ENCODE data around the gene SERPING1. TPM values are rescaled to one million over a fixed set of nuclear protein-coding genes. Genes with fewer than 3 reads are reported as not detected.

SERPING1 gene
- total RNA-seq, 1 experiment from 2014 or later: not detected

DNA sequence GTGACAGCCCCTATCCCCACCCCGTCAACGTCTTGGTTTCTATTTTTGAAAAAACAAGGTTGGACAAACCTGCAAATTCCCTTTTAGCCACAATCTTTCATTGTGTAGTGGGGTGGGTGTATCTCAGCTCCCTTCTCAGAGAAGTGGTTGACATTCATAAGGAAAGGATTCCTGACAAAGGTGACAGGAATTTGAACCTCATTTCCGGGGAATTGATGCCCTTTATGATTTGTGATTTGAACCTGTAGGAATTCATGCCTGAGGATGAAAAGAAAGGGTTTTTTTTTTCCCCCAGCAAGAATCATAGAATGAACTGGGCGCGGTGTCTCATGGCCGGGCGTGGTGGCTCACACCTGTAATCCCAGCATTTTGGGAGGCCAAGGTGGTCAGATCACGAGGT is 37.8 kb downstream of the SERPING1 start:
- H3K9me3 ChIP-seq (ENCODE audit: low read length): no peaks in the 10 kb centered on the region
- no peaks in the 10 kb centered on the region for H4K20me1 ChIP-seq (ENCODE audit: insufficient read depth, low read depth, low read length)
- no peaks in the 10 kb centered on the region for H3K36me3 ChIP-seq (ENCODE audit: insufficient read depth, low read length)
- H3K4me1 ChIP-seq (ENCODE audit: low read length): peaks cover 3% of the 10 kb centered on the region; the same call in 1 of the 2 replicates
- H3K9ac ChIP-seq (ENCODE audit: low read length): no peak overlapping the region
- H3K4me3 ChIP-seq (ENCODE audit: low read length): no peak overlapping the region
- H2AFZ ChIP-seq (ENCODE audit: low read length): no peak overlapping the region
- H3K9me2 ChIP-seq (replicated peaks; ENCODE audit: insufficient read depth, low read length): no peaks in the 10 kb centered on the region
- DNase-seq: no peak
- H3K79me2 ChIP-seq (ENCODE audit: low read length): no peaks in the 10 kb centered on the region
- no peak overlapping the region for H3K4me2 ChIP-seq (ENCODE audit: low read depth, low read length, poor library complexity, severe bottlenecking)
- no peak overlapping the region for H3K27ac ChIP-seq (ENCODE audit: low read length)
- H3K27me3 ChIP-seq (ENCODE audit: low read length): no peaks in the 10 kb centered on the region

- Histone ChIP-seq H3K4me2 (ENCODE audit: low read depth, low read length, poor library complexity, severe bottlenecking) (no peak overlapping the region), H2AFZ (ENCODE audit: low read length) (no peak overlapping the region)
Measured at GRCh38 chr11:57637626-57638004, 40.1 kb downstream of the SERPING1 start.

DNA sequence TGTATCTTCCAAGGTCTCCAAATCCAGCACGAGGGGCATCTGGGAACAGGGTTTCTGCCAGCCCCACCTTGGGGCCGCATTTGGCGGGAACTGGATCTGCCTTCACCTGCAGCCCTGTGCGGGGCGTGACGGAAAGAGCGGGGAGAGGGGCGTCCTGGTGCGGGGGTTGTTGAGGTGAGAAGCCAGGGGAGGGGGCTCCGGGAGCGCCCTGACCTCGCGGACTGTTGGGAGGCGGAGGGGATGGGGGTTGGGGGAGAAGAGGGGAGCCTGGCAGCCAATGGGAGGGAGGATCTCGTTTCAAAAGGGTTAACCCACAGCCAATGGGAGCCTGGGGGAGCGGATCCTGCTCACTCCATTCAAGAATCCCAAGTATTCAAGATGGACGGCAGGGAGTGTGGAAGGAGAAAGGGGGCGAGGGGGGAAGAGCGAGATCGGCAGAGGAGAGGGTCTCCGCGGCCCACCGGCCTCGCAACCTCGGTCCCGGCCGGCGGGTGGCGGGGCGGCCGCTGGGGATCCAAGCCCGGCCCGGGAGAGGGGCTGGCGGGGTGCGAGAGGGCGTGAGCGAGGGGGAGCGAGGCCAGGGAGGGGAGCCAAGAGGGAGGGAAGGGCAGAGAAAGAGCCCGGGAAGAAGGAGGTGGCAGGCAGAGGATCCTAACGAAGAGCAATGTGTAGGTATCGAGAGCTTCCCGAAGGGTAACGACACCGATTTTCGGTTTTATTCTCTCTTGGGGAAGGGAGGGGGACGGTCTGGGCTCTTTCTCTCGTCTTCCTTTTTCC is 40.7 kb downstream of the SERPING1 start:
- Histone ChIP-seq H3K27ac (ENCODE audit: low read length) (no peak overlapping the region), H3K9me3 (ENCODE audit: low read length) (no peaks in the 10 kb centered on the region), H3K79me2 (ENCODE audit: low read length) (no peaks in the 10 kb centered on the region), H4K20me1 (ENCODE audit: insufficient read depth, low read depth, low read length) (no peaks in the 10 kb centered on the region), H3K4me2 (ENCODE audit: low read depth, low read length, poor library complexity, severe bottlenecking) (no peak overlapping the region), H3K9me2 (replicated peaks; ENCODE audit: insufficient read depth, low read length) (no peaks in the 10 kb centered on the region), H3K4me3 (ENCODE audit: low read length) (no peak overlapping the region), H3K9ac (ENCODE audit: low read length) (no peak overlapping the region), H3K36me3 (ENCODE audit: insufficient read depth, low read length) (no peaks in the 10 kb centered on the region), H2AFZ (ENCODE audit: low read length) (no peak overlapping the region), H3K27me3 (ENCODE audit: low read length) (no peaks in the 10 kb centered on the region), H3K4me1 (ENCODE audit: low read length) (peaks cover 10% of the 10 kb centered on the region)
- no peak for DNase-seq

More at GRCh38 chr11:57637626-57638004, 40.1 kb downstream of the SERPING1 start:
- no peaks in the 10 kb centered on the region for H3K36me3 ChIP-seq (ENCODE audit: insufficient read depth, low read length)
- H3K4me1 ChIP-seq (ENCODE audit: low read length): peaks cover 10% of the 10 kb centered on the region
- no peaks in the 10 kb centered on the region for H3K9me3 ChIP-seq (ENCODE audit: low read length)
- no peaks in the 10 kb centered on the region for H3K79me2 ChIP-seq (ENCODE audit: low read length)
- no peaks in the 10 kb centered on the region for H4K20me1 ChIP-seq (ENCODE audit: insufficient read depth, low read depth, low read length)
- DNase-seq: no peak
- H3K27ac ChIP-seq (ENCODE audit: low read length): no peak overlapping the region
- no peaks in the 10 kb centered on the region for H3K27me3 ChIP-seq (ENCODE audit: low read length)
- no peaks in the 10 kb centered on the region for H3K9me2 ChIP-seq (replicated peaks; ENCODE audit: insufficient read depth, low read length)
- H3K9ac ChIP-seq (ENCODE audit: low read length): no peak overlapping the region
- no peak overlapping the region for H3K4me3 ChIP-seq (ENCODE audit: low read length)

- Histone ChIP-seq H3K4me3 (ENCODE audit: low read length) (no peak overlapping the region), H3K36me3 (ENCODE audit: insufficient read depth, low read length) (no peaks in the 10 kb centered on the region), H3K79me2 (ENCODE audit: low read length) (no peaks in the 10 kb centered on the region), H3K4me2 (ENCODE audit: low read depth, low read length, poor library complexity, severe bottlenecking) (no peak overlapping the region), H2AFZ (ENCODE audit: low read length) (no peak overlapping the region), H3K27me3 (ENCODE audit: low read length) (no peaks in the 10 kb centered on the region), H4K20me1 (ENCODE audit: insufficient read depth, low read depth, low read length) (no peaks in the 10 kb centered on the region), H3K9me2 (replicated peaks; ENCODE audit: insufficient read depth, low read length) (no peaks in the 10 kb centered on the region), H3K9ac (ENCODE audit: low read length) (no peak overlapping the region), H3K27ac (ENCODE audit: low read length) (no peak overlapping the region), H3K4me1 (ENCODE audit: low read length) (peaks cover 10% of the 10 kb centered on the region), H3K9me3 (ENCODE audit: low read length) (no peaks in the 10 kb centered on the region)
- no peak for DNase-seq
Measured at GRCh38 chr11:57638811-57639320, 41.4 kb downstream of the SERPING1 start.

DNA sequence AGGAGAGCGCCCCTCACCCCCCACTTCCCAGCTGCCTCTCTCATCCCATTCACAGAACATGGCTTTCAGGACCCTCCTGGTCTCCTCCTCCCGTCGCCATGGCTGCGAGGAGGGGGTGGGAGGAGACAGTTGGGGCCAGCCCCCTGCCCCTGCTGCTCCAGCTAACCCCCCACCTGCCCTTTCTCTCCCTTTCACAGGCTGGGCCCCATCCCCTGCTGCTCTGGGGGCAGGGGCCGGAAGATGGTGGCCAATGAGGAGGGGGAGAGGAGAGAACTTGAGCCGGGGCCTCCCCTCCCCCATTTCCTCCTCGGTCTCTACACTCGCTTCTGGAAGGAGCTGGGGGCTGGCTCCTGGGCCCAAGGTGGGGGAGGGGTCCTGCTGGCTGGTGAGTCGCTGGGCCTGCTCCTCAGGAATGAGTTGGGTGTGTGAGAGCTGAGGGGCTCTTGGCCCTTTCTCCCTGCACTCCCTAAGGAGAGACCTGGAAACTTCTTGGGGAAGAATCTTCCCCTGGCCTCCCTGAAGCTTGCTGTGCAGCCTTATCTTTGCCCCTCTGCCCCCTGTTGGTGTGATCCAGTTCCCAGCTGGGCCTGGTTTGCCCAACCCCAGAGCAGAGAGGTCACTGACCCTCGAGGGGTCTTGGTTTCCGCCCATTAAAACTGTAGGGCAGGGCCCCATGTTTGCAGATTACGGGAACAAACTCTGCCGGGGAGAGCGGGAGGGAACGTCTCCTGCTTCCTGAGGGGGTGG is 42.0 kb downstream of the SERPING1 start:
- Histone ChIP-seq H3K4me1 (ENCODE audit: low read length) (peaks cover 10% of the 10 kb centered on the region), H3K9me2 (replicated peaks; ENCODE audit: insufficient read depth, low read length) (no peaks in the 10 kb centered on the region), H3K27me3 (ENCODE audit: low read length) (no peaks in the 10 kb centered on the region), H3K4me2 (ENCODE audit: low read depth, low read length, poor library complexity, severe bottlenecking) (no peak overlapping the region), H3K9me3 (ENCODE audit: low read length) (no peaks in the 10 kb centered on the region), H3K9ac (ENCODE audit: low read length) (no peak overlapping the region), H4K20me1 (ENCODE audit: insufficient read depth, low read depth, low read length) (no peaks in the 10 kb centered on the region), H3K79me2 (ENCODE audit: low read length) (no peaks in the 10 kb centered on the region), H3K27ac (ENCODE audit: low read length) (no peak overlapping the region), H2AFZ (ENCODE audit: low read length) (no peak overlapping the region), H3K36me3 (ENCODE audit: insufficient read depth, low read length) (no peaks in the 10 kb centered on the region), H3K4me3 (ENCODE audit: low read length) (no peak overlapping the region)
- no peak for DNase-seq

GRCh38 chr11:57640068-57640800 is 42.7 kb downstream of the SERPING1 start:
- no peak overlapping the region for H3K9ac ChIP-seq (ENCODE audit: low read length)
- peaks cover 10% of the 10 kb centered on the region for H3K4me1 ChIP-seq (ENCODE audit: low read length)
- H3K9me2 ChIP-seq (replicated peaks; ENCODE audit: insufficient read depth, low read length): no peaks in the 10 kb centered on the region
- no peak for DNase-seq
- no peaks in the 10 kb centered on the region for H3K79me2 ChIP-seq (ENCODE audit: low read length)
- no peaks in the 10 kb centered on the region for H3K27me3 ChIP-seq (ENCODE audit: low read length)
- no peak overlapping the region for H3K4me3 ChIP-seq (ENCODE audit: low read length)
- H3K36me3 ChIP-seq (ENCODE audit: insufficient read depth, low read length): no peaks in the 10 kb centered on the region
- H4K20me1 ChIP-seq (ENCODE audit: insufficient read depth, low read depth, low read length): no peaks in the 10 kb centered on the region
- H3K9me3 ChIP-seq (ENCODE audit: low read length): no peaks in the 10 kb centered on the region
- peak overlapping the region; percentile 21; the same call in 1 of the 2 replicates for H2AFZ ChIP-seq (ENCODE audit: low read length)
- H3K4me2 ChIP-seq (ENCODE audit: low read depth, low read length, poor library complexity, severe bottlenecking): peak overlapping the region; percentile 45
- H3K27ac ChIP-seq (ENCODE audit: low read length): no peak overlapping the region

DNA sequence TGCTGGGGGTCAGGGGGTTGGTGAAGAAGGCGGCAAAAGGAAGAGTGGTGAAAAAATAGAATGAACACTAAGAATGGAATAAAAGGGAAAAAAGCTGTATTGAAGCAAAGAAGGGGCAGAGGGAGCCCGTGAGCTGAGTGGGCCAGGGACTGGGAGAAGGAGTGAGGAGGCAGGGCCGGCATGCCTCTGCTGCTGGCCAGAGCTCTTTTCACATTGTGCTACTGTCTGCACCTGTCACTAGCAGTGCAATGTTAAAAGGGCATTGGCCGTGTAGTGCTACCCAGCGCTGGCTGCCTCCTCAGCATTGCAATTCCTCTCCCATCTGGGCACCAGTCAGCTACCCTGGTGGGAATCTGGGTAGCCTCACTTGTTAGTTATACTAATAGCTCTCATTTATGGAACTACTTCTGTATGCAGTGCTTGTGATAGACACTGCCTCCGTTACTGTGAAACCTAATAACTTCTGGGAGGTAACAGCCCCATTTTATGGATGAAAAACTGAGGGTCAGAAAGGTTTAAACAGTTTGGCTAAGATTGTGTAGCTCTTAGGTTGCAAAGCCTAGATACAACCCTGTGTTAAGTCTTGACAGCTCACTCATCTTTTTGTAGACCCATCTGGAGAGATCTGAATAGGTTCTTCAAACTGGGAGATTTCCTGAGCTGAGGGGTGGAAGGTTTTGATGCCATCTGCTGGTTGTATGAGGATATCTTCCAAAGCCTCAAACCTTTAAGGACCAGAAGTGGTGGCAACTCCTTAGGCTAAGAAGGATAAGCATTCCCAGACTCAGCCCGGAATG is 43.7 kb downstream of the SERPING1 start:
- DNase-seq: peak; percentile 78
- Histone ChIP-seq H3K27me3 (ENCODE audit: low read length) (no peaks in the 10 kb centered on the region), H3K4me3 (ENCODE audit: low read length) (no peak overlapping the region), H3K4me2 (ENCODE audit: low read depth, low read length, poor library complexity, severe bottlenecking) (peak overlapping the region; percentile 45), H3K9me3 (ENCODE audit: low read length) (no peaks in the 10 kb centered on the region), H3K9ac (ENCODE audit: low read length) (no peak overlapping the region), H3K79me2 (ENCODE audit: low read length) (no peaks in the 10 kb centered on the region), H2AFZ (ENCODE audit: low read length) (peak overlapping the region; percentile 21; the same call in 1 of the 2 replicates), H3K36me3 (ENCODE audit: insufficient read depth, low read length) (no peaks in the 10 kb centered on the region), H3K9me2 (replicated peaks; ENCODE audit: insufficient read depth, low read length) (no peaks in the 10 kb centered on the region), H4K20me1 (ENCODE audit: insufficient read depth, low read depth, low read length) (no peaks in the 10 kb centered on the region), H3K27ac (ENCODE audit: low read length) (no peak overlapping the region), H3K4me1 (ENCODE audit: low read length) (peaks cover 10% of the 10 kb centered on the region)

Data from Karpas-422 (cell line).